NK-92 (cell line): ENCODE results near the gene LTBP1.

Experiments used
- DNase-seq: peaks from one replicate; lab custom pipeline; 2025; ENCODE audit not compliant: unreplicated experiment; lab: John Stamatoyannopoulos, UW

The LTBP1 gene

DNA sequence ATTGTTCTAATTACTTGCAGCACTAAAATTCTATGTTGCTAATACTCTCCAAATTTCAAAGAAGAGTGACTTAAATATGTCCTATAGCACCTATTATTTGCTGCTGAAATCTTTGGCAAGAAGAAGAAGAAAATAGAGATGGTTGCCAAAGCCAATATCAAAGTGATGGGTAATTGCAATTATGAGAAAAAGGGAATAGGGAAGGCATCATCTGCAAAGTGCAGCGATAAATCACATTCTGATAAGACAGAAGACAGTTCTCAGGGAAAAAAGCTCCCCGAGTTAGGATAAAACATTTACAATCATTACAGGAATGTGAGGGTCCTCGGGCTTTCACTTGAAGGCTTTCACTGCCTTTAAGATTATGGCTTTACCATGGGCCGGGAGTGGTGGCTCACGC, 457.6 kb downstream of the LTBP1 start:
- DNase-seq: no peak

- no peak for DNase-seq
Measured at GRCh38 chr2:33406622-33407021, 459.9 kb downstream of the LTBP1 start.

DNA sequence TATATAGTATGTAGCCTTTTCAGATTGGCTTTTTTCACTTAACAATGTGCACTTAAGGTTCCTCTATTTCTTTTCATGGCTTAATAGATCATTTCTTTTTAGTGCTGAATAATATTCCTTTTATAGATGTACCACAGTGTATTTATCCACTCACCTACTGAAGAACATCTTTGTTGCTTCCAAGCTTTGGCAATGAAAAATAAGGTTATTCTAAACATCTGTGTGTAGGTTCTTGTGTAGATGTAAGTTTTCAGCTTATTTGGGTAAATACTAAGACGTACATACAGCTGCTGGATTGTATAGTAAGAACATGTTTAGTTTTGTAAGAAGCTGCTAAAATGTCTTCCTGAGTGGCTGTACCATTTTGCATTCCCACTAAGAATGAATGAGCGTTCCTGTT, 461.4 kb downstream of the LTBP1 start:
- DNase-seq: no peak

DNA sequence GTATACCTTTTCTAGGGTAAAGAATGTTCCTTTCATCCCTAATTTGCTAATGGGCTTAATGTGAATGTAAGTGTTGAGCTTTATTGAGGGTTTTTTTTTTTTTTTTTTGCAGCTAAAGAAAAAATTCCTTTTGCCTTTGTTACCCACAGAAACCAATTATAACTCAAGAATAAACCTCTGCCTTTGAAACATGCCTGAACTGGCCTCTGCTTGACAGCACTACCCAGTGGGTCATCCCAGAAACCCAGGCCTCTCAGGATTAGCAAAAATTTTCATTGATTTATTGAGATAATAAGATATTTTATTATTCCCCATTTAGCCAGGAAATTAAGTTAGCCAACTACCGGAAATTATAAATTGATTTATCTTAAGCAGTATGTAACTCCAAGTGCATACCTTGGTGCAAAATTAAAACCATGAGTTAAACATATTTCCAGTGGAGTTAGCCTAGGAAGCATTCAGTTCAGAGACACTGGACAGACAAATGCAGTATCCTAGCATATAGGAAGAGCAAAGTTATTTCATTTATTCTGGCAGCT, 462.7 kb downstream of the LTBP1 start:
- no peak for DNase-seq

GRCh38 chr2:33411765-33412164, 465.0 kb downstream of the LTBP1 start:
- DNase-seq: no peak

DNA sequence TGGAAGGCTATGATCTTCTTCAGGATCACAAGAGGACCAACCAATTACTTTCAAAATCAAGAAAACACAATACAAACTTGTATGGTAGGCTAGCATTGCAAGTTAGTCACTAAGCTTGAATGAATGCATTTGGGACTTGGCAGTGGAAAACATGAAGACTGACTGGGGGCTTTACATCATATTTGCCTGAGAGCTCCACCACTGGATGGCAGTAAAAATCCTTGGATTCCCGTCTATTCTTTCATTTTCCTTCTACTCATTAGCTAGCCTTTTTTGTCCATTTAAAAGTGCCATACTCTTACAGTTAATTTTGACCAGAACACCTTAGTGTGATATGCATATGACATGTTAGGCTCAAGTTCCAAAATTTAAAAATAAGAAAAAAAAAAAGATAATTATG, 466.2 kb downstream of the LTBP1 start:
- no peak for DNase-seq

DNA sequence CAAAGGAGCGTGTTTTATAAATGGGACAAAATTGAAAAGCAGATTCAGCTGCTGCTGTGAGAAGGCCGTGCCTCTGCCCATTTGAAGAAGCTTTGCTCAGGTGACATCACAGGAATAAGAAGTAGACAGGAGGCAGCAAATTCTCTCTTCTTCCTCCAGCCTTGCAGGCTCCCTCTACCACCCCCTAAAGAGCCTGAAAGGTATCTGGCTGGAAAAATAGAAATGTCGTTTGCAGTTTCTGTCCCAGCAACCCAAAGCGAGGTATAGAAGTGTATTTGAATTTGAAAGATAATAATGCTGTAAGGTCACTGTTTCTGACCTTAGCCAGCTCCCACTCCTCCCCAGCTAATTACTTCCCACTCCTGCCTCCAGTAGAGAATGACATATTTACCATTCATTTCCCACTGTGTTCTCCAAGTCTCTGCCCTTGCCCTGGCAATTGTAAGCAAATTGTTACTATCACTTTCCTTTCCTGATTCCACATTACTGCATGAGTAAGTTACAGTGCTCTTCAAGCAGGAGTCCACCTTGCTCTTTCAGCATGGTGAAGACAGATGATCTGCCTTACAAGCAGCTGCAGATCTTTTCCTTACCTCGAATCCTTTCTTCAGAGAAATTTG, 472.9 kb downstream of the LTBP1 start:
- no peak for DNase-seq

GRCh38 chr2:33420726-33421125, 474.0 kb downstream of the LTBP1 start:
- DNase-seq: no peak

GRCh38 chr2:33421820-33422219, 475.1 kb downstream of the LTBP1 start:
- DNase-seq: no peak

- no peak for DNase-seq
Measured at GRCh38 chr2:33425161-33425560, 478.4 kb downstream of the LTBP1 start.

DNA sequence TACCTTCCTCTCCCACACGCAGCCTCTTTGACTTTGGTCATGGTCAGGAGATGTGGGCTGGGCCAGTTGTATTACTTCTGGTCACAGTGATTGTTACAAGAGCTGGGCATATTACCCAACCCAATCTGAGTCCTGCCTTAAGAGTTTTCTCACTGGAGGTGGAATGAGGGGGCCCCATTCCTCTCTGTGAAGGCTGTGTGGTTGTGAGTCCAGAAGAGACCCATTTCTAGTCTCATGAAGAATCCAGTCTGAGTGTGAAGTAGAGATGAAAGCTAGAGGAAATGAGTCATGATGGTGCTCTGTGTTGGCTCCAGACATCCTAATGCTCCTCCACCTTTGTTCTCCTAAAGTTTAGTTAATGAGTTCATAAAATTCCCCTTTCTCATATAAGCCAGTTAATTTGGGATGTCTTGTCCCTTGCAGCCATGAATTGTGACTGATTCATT, 478.9 kb downstream of the LTBP1 start:
- no peak for DNase-seq

- DNase-seq: no peak
Measured at GRCh38 chr2:33426666-33427231, 480.0 kb downstream of the LTBP1 start.

DNA sequence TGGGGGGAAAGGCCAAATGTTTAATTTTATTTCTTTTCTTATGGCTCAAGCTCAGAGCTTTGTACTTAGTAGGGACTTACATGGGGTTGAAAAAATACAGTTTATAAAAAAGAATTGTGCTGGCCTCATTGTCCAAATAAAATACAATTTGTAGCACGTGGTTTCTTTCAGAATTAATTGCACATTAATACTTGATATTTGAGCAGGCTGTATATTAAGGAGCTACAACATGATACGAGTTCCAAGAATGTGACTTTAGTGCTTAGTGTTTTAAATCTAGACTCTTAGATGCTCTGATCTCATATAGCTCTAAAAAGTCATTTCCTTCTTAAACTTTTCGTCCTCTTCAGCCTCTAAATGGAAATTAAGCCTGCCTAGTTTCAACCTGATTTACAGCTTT, 483.3 kb downstream of the LTBP1 start:
- DNase-seq: no peak

DNA sequence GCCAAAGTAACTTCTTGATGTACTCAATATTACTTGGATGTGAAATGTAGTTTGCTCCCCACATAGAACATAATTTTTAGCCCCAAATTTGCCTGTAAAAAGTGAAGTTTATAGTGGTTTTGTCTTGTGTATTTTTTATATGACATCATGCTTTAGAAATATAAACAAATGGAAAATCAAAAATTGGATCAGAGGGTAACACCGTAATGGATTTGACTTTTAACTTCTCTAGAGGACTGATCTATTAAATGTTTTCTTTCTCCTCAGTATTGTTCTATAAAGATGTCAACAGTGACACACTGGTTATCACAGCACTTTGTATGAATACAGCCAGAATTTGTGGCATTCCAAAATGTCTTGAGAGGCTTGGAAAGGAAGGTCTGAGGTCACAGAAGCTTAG, 484.1 kb downstream of the LTBP1 start:
- no peak for DNase-seq

GRCh38 chr2:33432871-33433270, 486.1 kb downstream of the LTBP1 start:
- no peak for DNase-seq

- no peak for DNase-seq
Measured at GRCh38 chr2:33433279-33434235, 486.8 kb downstream of the LTBP1 start.

DNA sequence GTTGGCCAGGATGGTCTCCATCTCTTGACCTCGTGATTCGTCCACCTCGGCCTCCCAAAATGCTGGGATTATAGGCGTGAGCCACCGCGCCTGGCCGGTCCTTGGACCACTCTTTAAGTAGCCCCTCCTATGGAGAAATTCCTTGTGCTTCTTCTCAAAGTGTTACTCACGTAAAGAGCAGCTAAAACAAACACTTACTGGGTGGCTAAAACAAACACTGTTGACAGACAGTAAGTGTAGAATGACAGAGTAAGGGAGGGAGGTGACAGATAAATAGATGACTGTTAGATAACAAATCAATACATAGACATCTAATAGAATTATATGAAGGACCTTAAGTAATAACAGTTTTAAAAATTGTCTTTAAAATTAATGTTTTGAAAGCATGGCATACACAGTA, 488.8 kb downstream of the LTBP1 start:
- no peak for DNase-seq

DNA sequence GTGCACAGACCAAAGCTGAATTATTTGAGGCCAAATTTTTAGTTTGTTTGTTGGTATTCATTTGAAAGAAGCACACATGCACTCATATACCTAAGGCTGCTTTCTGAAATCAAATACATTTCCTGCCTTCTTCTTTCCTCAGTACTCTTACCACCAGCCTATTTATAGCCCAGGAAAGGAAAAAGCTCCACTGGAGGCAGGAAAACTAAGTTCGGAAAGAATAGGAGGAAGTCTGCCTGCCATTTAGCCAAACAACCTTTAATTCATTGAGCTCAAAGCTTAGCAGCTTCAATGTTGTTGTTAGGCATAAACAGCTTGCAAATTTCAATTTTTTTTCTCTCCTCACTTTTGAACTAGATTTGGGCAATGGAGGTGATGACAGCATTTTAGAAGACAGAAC, 489.3 kb downstream of the LTBP1 start:
- no peak for DNase-seq

DNA sequence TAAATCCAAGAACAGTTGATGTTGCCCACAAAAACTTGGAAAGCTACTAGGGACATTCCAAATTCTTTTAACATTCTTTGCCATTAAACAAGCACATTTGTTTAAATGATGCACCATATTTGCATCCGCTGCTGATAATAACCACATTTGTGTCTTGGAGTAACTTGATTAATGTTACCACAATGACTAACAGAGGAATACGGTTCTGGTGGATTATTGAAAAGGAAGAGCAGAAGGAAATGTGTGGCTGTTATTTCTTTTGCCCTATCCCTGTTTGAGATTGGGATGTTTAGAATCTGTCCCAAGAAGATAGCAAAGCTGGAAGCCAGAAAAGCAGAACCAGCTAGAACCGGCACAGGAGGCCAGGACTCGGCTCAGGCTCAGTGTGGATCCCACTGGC, 490.5 kb downstream of the LTBP1 start:
- DNase-seq: no peak

DNA sequence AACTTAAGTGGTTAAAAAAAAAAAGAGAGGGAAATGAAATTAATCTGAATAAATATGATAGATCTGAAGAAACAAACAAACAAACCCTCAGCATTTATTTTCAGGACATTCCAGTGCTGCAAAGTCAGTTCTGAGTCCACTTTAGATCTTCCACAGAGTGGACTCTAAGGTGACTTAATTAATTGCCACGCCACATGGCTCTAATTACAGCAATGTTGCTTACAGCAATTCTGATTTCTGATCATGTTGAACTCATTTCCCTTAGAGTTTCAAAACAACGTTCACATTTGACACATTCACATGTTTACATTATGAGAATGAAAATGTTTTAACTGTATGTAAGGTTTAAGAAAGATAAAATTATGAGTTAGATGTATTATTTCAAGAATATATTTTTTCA, 491.1 kb downstream of the LTBP1 start:
- DNase-seq: no peak

DNA sequence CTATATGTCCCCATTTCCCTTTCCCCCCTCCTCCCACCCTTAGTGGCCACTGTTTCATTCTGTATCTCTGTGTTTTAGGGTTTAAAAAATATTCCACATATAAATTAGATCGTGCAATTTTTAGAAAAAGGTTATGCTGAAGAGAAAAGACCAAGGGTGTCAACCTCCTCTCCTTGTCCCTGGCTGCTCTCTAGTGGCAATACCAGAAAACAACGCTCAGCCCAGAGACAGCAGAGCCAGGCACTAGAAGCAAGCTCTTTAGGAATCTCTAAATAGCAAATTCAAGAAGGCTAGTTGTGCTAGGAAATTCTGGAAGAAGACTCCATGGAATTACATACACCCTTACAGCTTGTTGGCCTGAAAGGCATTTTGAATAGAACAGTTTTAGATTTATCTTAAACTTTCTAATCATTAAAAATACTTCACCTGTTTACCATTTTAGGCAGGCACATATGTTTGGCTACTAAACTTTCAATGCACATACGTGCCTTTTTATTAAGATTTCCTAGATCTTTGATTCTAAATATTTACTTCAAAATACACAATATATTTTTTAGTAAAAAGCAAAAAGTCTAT, 494.6 kb downstream of the LTBP1 start:
- no peak for DNase-seq
